ENCODE measurements around the gene MRPL51. TPM values are rescaled to one million over a fixed set of nuclear protein-coding genes. Genes with fewer than 3 reads are reported as not detected.
"Not testable (repeated sequence)": the region's sequence is repeated elsewhere in the genome, so short reads cannot be mapped to it uniquely, and the experiment has no call there.

Gene MRPL51
- total RNA-seq, 1 experiment from 2014 or later, result 265 TPM

GRCh38 chr12:6478416-6478815 is 14.6 kb downstream of the MRPL51 start:
- RAD21 ChIA-PET (ENCODE audit: low non-redundant PET in 1 of 2, low total read pairs in 2 of 2, uncharacterized antibody in 2 of 2, unreplicated experiment in 2 of 2), result no interaction called here
- no peak for ATAC-seq

GRCh38 chr12:6477601-6478377 is 15.3 kb downstream of the MRPL51 start:
- H2AFZ ChIP-seq (ENCODE audit: low read depth, low read length, poor library complexity, severe bottlenecking); H3K9ac ChIP-seq (ENCODE audit: low read length); intact Hi-C loops (cut with micrococcal nuclease); H4K20me1 ChIP-seq (ENCODE audit: insufficient read depth); H3K9me3 ChIP-seq (ENCODE audit: control insufficient read depth in 1 of 2, insufficient read depth in 1 of 2, low read depth in 1 of 2, low read length in 2 of 2); ATAC-seq; H3K27me3 ChIP-seq (ENCODE audit: insufficient read depth, low read length); DNase-seq (ENCODE audit: low read depth, low spot score); H3K79me2 ChIP-seq (ENCODE audit: insufficient read depth, low read length); H3K4me1 ChIP-seq (ENCODE audit: control insufficient read depth in 1 of 2, insufficient read depth in 2 of 2, low read length in 2 of 2); CTCF ChIA-PET; H3K4me3 ChIP-seq (replicated peaks in 1 of 2; ENCODE audit: low read depth in 1 of 2, low read length in 2 of 2); H3K4me2 ChIP-seq (ENCODE audit: low read length); BruUV-seq (replicated peaks); H3K36me3 ChIP-seq (ENCODE audit: control insufficient read depth in 1 of 2, insufficient read depth in 2 of 2, low read length in 2 of 2); POLR2A ChIA-PET; H3K27ac ChIP-seq (ENCODE audit: low read depth, low read length); H3K9me2 ChIP-seq (ENCODE audit: insufficient read depth); RAD21 ChIA-PET (ENCODE audit: low non-redundant PET in 1 of 2, low total read pairs in 2 of 2, uncharacterized antibody in 2 of 2, unreplicated experiment in 2 of 2): not testable (repeated sequence)

More at GRCh38 chr12:6478416-6478815, 14.6 kb downstream of the MRPL51 start:
- Histone ChIP-seq H3K27me3 (ENCODE audit: insufficient read depth, low read length) (no peaks in the 10 kb centered on the region), H2AFZ (ENCODE audit: low read depth, low read length, poor library complexity, severe bottlenecking) (no peak overlapping the region), H3K4me2 (ENCODE audit: low read length) (no peak overlapping the region), H4K20me1 (ENCODE audit: insufficient read depth) (no peaks in the 10 kb centered on the region), H3K9ac (ENCODE audit: low read length) (no peak overlapping the region), H3K9me2 (ENCODE audit: insufficient read depth) (no peaks in the 10 kb centered on the region), H3K27ac (ENCODE audit: low read depth, low read length) (no peak overlapping the region), H3K79me2 (ENCODE audit: insufficient read depth, low read length) (no peaks in the 10 kb centered on the region), H3K4me1 (ENCODE audit: control insufficient read depth in 1 of 2, insufficient read depth in 2 of 2, low read length in 2 of 2) (no peaks in the 10 kb centered on the region), H3K4me3 (replicated peaks in 1 of 2; ENCODE audit: low read depth in 1 of 2, low read length in 2 of 2) (no peak overlapping the region), H3K36me3 (ENCODE audit: control insufficient read depth in 1 of 2, insufficient read depth in 2 of 2, low read length in 2 of 2) (no peaks in the 10 kb centered on the region), H3K9me3 (ENCODE audit: control insufficient read depth in 1 of 2, insufficient read depth in 1 of 2, low read depth in 1 of 2, low read length in 2 of 2) (no peaks in the 10 kb centered on the region)
- CTCF ChIA-PET, result no interaction called here
- no TSS peak for BruUV-seq (replicated peaks)
- intact Hi-C loops (cut with micrococcal nuclease), result no loop called here
- POLR2A ChIA-PET, result no interaction called here
- TF ChIP-seq POLR2A (IDR thresholded peaks at IDR 0.05; ENCODE audit: borderline replicate concordance, extremely low read depth, insufficient read depth, insufficient read length) (no peak), ELF1 (IDR thresholded peaks at IDR 0.05; ENCODE audit: borderline replicate concordance, low read depth) (no peak), ZFX (IDR thresholded peaks at IDR 0.05) (no peak), EZH2phosphoT487 (IDR thresholded peaks at IDR 0.05; ENCODE audit: borderline replicate concordance) (no peak), REST (IDR thresholded peaks at IDR 0.05; ENCODE audit: low read depth) (no peak), SP1 (IDR thresholded peaks at IDR 0.05; ENCODE audit: low read depth) (no peak), ATF3 (IDR thresholded peaks at IDR 0.05) (no peak)
- DNase-seq (ENCODE audit: low read depth, low spot score), result no peak

Data from HCT116 (cell line).